GM19238 (cell line): ENCODE results near the gene CDH23.
A peak's percentile ranks its signal among the peaks of the same experiment; 100 is the strongest.

ENCODE experiments used
- DNase-seq: peaks from one replicate; pipeline ENCODE4 v3.0.0; 2011; ENCODE audit warnings: low spot score; ENCODE audit not compliant: insufficient read length

Gene CDH23

GRCh38 chr10:71770789-71771188, 374.1 kb downstream of the CDH23 start:
- no peak for DNase-seq

GRCh38 chr10:71771204-71771603, 374.5 kb downstream of the CDH23 start:
- no peak for DNase-seq

GRCh38 chr10:71771821-71772617, 375.3 kb downstream of the CDH23 start:
- no peak for DNase-seq

- no peak for DNase-seq
Measured at GRCh38 chr10:71772832-71773220, 376.1 kb downstream of the CDH23 start.

- peak; percentile 90 for DNase-seq
Measured at GRCh38 chr10:71773221-71773971, 376.7 kb downstream of the CDH23 start, which contains the start of gene VSIR. Gene VSIR (minus strand): TSS chr10:71773520. CDS start chr10:71773439, 81 bp downstream.

GRCh38 chr10:71774916-71775702, 378.4 kb downstream of the CDH23 start:
- DNase-seq, result no peak

- no peak for DNase-seq
Measured at GRCh38 chr10:71776481-71776925, 379.8 kb downstream of the CDH23 start.

GRCh38 chr10:71777213-71777985, 380.7 kb downstream of the CDH23 start:
- no peak for DNase-seq

GRCh38 chr10:71778071-71778825, 381.5 kb downstream of the CDH23 start:
- DNase-seq, result no peak

- DNase-seq, result no peak
Measured at GRCh38 chr10:71779641-71780040, 382.9 kb downstream of the CDH23 start.

- no peak for DNase-seq
Measured at GRCh38 chr10:71780156-71780555, 383.4 kb downstream of the CDH23 start.

- DNase-seq, result no peak
Measured at GRCh38 chr10:71780719-71781118, 384.0 kb downstream of the CDH23 start.

GRCh38 chr10:71782221-71782916, 385.6 kb downstream of the CDH23 start:
- DNase-seq, result no peak

- DNase-seq, result no peak
Measured at GRCh38 chr10:71782917-71783490, 386.3 kb downstream of the CDH23 start.

- no peak for DNase-seq
Measured at GRCh38 chr10:71783917-71784678, 387.4 kb downstream of the CDH23 start.

- DNase-seq, result no peak
Measured at GRCh38 chr10:71784679-71785272, 388.1 kb downstream of the CDH23 start.

- no peak for DNase-seq
Measured at GRCh38 chr10:71788954-71789353, 392.2 kb downstream of the CDH23 start.

- DNase-seq, result no peak
Measured at GRCh38 chr10:71789871-71790270, 393.2 kb downstream of the CDH23 start.
